ENCODE data around the gene CACNA1A.

GRCh38 chr19:13163609-13164342 is 342.5 kb downstream of the CACNA1A start:
- no peak for TF ChIP-seq CTCF (IDR thresholded peaks at IDR 0.05; ENCODE audit: low read length)
- no peak for TF ChIP-seq EZH2 (optimal IDR thresholded peaks at IDR 0.05; ENCODE audit: low read depth, low read length)

Data from MM.1S (cell line).